ACC112 (cell line): Measurements from ENCODE around the gene HPN.
"Not testable (repeated sequence)": the region's sequence is repeated elsewhere in the genome, so short reads cannot be mapped to it uniquely, and the experiment has no call there.

ENCODE experiments used
- H2AFZ ChIP-seq: fragments of 200-600 bp; sonication (generic); one replicate; pipeline ENCODE4 v1.6.0; 2017; ENCODE audit warnings: antibody characterized with exemption, low read length; ENCODE audit not compliant: unreplicated experiment
- H3K27ac ChIP-seq: fragments of 200-600 bp; sonication (generic); 2 replicates; pipeline ENCODE4 v1.5.1; 2014; ENCODE audit warnings: low read depth, mild to moderate bottlenecking, antibody characterized with exemption, low read length, moderate library complexity
- H3K27me3 ChIP-seq: fragments of 200-600 bp; sonication (generic); 2 replicates; pipeline ENCODE4 v1.6.1; 2014; ENCODE audit warnings: mild to moderate bottlenecking, antibody characterized with exemption, low read length, moderate library complexity, mixed read lengths; ENCODE audit not compliant: insufficient read depth
- H3K36me3 ChIP-seq: fragments of 200-600 bp; sonication (generic); 2 replicates; pipeline ENCODE4 v1.6.1; 2016; ENCODE audit warnings: mild to moderate bottlenecking, antibody characterized with exemption, low read length, moderate library complexity, mixed read lengths; ENCODE audit not compliant: insufficient read depth
- H3K4me1 ChIP-seq: fragments of 200-600 bp; sonication (generic); one replicate; pipeline ENCODE4 v1.6.1; 2016; ENCODE audit warnings: low read length, mixed read lengths; ENCODE audit not compliant: insufficient read depth, unreplicated experiment, control insufficient read depth
- H3K4me3 ChIP-seq: fragments of 200-600 bp; sonication (generic); 2 replicates; pipeline ENCODE4 v1.5.1; 2014; ENCODE audit warnings: mild to moderate bottlenecking, low read depth, low read length
- H3K79me2 ChIP-seq: fragments of 200-600 bp; sonication (generic); one replicate; pipeline ENCODE4 v1.6.0; 2016; ENCODE audit warnings: low read length; ENCODE audit not compliant: control insufficient read depth, unreplicated experiment, insufficient read depth

The HPN gene

DNA sequence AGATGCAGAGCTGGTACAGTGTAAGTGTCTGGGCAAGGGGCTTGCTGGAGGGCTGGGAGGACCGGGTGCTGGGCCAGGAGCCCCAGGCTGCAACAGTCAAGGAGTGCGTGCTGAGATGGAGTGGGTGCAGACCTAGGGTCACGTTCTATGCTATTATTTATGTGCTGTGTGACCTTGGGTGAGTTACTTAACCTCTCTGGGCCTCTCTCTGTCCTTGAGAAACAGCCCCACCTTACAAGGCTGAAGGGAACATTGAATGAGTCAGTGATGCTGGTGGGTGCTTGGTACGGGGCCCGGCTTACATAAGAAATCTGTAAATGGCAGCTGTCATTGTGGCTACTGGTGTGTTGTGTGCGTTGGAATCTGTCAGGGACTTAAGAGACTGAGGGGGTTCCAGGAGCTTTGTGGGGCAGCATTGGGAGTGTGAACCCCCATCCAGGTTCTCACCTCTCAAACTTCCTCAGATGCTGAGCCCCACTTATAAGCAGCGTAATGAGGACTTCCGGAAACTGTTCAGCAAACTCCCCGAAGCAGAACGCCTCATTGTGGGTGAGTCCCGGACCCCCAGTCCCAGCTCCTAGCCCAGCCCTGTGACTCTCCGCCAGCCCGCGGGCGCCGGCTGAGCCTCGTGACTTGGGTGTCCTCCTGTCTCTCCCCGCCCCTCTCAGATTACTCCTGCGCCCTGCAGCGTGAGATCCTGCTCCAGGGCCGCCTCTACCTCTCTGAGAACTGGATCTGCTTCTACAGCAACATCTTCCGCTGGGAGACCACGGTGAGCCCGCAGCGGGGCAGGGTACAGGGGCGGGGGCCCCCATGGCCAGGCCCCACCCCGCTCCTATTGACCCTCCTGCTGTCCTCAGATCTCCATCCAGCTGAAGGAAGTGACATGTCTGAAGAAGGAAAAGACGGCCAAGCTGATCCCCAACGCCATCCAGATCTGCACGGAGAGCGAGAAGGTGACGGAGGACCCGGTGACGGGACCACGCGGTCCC lies 31.8 kb upstream of the HPN start:
- Histone ChIP-seq H3K4me3 (no peak overlapping the region), H3K27ac (no peak overlapping the region), H3K27me3 (no peaks in the 10 kb centered on the region), H3K36me3 (no peaks in the 10 kb centered on the region), H3K4me1 (peaks cover 14% of the 10 kb centered on the region), H3K79me2 (peaks cover 6% of the 10 kb centered on the region), H2AFZ (no peak overlapping the region)

DNA sequence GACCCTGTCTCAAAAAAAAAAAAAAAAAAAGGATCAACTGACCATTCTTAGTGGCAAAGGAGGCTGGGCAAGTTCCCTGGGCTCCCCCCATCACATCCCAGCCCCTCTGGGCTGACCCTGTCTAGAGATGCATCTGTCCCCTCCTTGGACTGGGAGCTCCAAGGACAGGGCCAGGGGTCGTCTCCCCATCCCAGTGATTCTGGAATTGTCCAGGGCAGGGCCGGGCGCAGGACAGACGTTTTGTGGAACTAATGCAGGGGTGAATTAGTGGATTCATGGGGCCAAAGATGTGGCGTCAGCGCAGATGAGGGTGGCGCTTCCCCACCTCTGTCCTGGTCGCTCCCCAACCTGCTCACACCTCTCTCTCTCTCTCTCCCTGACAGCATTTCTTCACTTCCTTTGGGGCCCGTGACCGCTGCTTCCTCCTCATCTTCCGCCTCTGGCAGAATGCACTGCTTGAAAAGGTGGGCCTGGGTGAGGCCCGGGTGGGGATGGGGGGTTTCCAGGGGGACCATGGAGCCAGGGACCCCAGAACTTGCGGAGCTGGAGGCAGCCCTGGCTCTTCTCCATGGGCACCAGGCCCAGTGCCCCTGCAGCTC lies 30.3 kb upstream of the HPN start:
- Histone ChIP-seq H3K79me2 (peaks cover 4% of the 10 kb centered on the region), H3K4me1 (peaks cover 7% of the 10 kb centered on the region), H3K27ac (no peak overlapping the region), H2AFZ (no peak overlapping the region), H3K4me3 (no peak overlapping the region), H3K27me3 (no peaks in the 10 kb centered on the region), H3K36me3 (no peaks in the 10 kb centered on the region)

DNA sequence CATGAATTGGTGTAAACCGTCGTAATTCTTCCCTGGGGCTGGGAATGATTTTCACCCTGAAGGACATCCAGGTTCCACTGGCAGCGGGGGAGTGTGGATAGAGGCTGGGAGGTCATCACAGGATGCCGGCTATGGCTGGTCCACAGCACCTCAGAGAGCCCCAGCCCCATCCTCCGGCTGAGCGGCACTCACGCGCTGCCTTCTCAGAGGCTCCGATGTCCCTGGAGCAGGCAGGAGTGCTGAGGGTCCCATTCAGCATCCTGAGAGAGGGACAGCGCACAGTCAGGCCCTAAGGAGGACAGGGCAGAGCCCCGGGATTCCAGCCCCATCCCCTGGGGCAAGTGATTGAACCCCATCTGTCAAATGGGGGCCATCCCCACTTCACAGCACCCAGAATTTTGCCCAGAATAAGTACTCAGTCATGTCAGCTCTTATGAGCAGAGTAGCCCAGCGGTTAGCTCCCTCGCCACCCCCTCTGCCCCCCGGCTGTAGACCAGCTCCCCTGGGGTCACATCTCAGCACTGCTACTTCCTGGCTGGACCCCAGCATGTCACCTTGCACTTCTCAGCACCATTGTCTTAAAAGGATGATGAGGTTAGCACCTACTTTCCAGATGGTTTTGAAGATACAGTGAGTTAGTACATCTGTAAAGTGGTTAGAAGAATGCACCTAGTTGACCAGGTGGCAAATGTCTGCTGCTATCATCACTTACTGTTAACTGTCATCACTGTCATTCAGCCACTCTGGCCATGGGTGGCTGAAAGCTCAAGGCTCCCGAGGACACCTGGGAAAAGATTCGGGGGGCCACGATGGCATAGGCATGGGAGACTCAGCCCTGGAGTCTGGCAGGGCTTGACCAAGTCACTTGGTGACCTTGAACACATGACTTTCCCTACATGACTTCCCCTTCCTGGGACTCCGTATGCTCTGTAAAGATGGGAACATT lies 29.5 kb upstream of the HPN start:
- Histone ChIP-seq H3K4me3 (no peak overlapping the region), H3K27ac (no peak overlapping the region), H3K4me1 (peaks cover under 1% of the 10 kb centered on the region), H2AFZ (no peak overlapping the region), H3K36me3 (no peaks in the 10 kb centered on the region), H3K79me2 (peaks cover 2% of the 10 kb centered on the region), H3K27me3 (no peaks in the 10 kb centered on the region)

DNA sequence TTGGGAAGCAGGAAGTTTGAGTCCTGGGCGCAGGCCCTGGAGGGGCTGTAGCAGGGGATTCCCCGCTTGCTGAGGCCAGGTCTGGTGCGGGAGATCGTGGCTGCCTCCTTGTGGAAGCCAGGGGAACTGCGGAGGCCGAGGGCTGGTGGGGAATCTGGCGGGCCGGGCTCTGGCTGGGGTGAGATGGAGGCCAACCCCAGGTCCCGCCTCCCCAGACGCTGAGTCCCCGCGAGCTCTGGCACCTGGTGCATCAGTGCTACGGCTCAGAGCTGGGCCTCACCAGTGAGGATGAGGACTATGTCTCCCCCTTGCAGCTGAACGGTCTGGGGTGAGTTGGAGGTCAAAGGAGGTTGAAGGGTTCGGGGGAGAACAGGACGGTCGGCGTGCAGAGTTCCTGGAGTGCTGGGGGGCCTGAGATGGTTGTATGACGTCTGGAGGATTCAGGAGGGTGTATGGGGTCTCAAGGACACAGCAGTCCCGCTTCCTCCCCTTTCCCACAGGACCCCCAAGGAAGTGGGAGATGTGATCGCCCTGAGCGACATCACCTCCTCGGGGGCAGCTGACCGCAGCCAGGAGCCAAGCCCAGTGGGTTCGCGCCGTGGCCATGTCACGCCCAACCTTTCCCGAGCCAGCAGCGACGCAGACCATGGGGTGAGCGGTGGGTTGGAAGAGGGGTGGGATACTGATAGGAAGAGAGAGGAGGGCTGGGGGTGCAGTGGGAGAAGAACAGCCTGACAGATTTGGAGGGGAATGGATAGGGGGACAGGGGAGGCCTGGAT lies 28.3 kb upstream of the HPN start:
- Histone ChIP-seq H3K4me3 (no peak overlapping the region), H3K27ac (no peak overlapping the region), H3K4me1 (no peaks in the 10 kb centered on the region), H2AFZ (no peak overlapping the region), H3K27me3 (no peaks in the 10 kb centered on the region), H3K79me2 (no peaks in the 10 kb centered on the region), H3K36me3 (no peaks in the 10 kb centered on the region)

DNA sequence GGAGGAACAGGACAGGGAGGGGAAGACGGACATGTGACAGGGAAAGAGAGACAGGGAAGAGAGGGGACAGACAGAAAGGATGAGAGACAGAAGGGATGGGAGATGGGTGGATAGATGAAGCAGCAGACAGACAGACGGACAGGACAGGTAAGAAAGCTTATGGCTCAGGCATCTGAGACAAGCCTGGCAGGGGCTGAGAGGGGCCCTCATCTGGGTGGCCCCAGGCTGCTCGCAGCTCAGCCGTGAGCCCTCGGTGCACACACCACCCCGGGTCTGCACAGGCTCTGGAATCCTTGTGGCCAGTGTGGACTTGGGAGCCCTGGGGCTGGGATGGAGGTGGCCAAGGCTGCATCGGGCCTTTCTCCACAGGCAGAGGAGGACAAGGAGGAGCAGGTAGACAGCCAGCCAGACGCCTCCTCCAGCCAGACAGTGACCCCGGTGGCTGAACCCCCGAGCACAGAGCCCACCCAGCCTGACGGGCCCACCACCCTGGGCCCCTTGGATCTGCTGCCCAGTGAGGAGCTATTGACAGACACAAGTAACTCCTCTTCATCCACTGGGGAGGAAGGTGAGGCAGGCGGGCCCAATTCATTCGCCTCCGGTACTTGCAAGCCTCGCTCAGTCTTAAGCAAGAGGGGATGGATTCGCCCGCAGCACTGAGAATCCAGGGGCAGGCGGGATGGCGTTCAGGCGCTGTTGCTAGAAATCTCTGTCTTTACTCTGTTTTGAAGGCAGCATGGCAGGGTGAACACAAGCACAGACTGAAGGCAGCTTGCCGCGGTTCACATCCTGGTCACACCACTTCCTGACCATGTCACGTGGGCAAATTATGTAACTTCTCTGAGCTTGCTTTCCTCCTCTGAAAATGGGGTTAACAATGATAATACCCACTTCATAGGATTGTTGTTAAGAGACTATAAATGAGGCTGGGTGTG lies 27.4 kb upstream of the HPN start:
- no peak overlapping the region for H3K27ac ChIP-seq
- H3K36me3 ChIP-seq, result no peaks in the 10 kb centered on the region
- H2AFZ ChIP-seq, result no peak overlapping the region
- H3K27me3 ChIP-seq, result no peaks in the 10 kb centered on the region
- no peaks in the 10 kb centered on the region for H3K4me1 ChIP-seq
- H3K79me2 ChIP-seq, result no peaks in the 10 kb centered on the region
- H3K4me3 ChIP-seq, result no peak overlapping the region

DNA sequence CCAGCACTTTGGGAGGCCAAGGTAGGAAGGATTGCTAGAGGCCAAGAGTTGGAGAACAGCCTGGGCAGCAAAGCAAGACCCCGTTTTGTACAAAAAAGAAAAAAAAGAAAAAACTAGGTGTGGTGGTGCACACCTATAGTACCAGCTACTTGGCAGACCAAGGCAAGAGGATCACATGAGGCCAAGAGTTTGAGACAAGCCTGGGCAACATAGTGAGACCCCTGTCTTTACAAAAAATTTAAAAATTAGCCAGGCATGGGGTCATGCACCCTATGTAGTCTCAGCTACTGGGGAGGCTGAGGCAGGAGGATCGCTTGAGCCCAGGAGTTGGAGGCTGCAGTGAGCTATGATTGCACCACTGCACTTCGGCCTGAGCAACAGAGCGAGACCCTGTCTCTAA lies 26.7 kb upstream of the HPN start:
- H3K27ac ChIP-seq, H3K4me3 ChIP-seq, H3K36me3 ChIP-seq, H3K27me3 ChIP-seq, H3K4me1 ChIP-seq, H3K79me2 ChIP-seq, H2AFZ ChIP-seq: not testable (repeated sequence)

DNA sequence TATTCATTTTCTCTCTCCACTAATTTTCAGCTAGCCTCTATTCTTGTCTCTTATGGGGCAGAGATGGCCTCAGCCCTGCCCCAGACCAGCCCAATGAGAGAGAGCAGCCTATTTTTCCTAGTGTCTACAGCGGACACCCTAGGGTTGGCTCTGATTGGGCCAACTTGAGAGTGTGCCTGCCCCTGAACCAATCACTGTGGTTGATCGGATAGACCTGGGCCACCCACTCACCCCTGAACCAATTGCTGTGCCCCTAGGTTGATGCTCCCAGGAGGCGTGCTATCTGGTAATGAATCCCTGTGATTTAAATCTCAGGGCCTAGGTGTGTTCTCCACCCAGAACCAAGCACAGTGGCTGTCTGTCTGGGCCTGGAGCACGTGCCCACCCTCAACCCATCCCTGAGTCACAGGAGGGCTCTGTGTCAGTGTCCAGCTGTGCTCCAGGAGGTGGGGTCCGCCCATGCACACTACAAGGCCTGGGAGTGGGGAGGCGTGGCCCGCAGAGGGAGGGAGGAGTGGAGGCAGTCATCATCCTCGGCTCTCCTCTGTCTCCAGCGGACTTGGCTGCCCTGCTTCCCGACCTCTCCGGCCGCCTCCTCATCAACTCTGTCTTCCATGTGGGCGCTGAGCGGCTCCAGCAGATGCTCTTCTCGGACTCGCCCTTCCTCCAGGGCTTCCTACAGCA lies 26.1 kb upstream of the HPN start:
- Histone ChIP-seq H2AFZ (no peak overlapping the region), H3K79me2 (no peaks in the 10 kb centered on the region), H3K36me3 (no peaks in the 10 kb centered on the region), H3K27me3 (no peaks in the 10 kb centered on the region), H3K4me3 (no peak overlapping the region), H3K27ac (no peak overlapping the region), H3K4me1 (no peaks in the 10 kb centered on the region)

DNA sequence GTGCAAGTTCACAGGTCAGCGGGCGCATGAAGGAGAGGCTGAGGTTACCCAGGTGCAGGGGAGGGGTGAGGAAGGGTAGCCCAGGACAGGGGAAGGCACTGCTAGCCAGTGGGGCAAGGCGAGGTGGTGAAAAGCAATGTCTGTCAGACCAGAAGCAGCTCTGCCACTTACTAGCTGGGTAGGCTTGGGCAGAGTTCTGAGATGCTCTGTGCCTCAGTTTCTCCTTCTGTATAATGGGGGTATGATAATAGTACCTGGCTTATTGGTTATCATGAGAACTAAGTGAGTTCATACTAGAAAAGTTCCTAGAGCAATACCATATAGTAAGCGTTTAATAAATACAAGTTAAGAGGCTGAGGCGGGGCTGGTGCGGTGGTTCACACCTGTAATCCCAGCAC lies 25.6 kb upstream of the HPN start:
- Histone ChIP-seq H2AFZ (no peak overlapping the region), H3K27ac (no peak overlapping the region), H3K4me1 (no peaks in the 10 kb centered on the region), H3K36me3 (no peaks in the 10 kb centered on the region), H3K79me2 (no peaks in the 10 kb centered on the region), H3K27me3 (no peaks in the 10 kb centered on the region), H3K4me3 (no peak overlapping the region)

DNA sequence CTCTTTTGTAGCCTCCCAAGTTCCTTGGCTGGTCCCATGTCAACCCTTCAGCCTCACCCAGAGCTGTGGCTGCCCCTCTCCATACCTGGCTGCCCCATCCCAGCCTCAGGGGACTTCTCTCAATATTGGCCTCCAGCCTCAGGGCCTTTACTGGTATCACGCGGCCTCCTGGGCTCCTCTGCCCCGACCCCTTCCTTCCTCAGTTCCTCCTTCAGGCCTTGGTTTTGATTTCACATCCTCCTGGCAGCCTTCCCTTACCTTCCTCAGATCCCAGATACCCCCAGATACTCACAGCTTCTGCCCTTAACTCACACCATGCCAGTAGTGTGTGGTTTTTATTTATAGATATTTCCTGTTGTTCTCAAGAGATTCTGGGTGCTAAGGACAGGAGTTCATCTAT lies 24.0 kb upstream of the HPN start:
- no peak overlapping the region for H3K27ac ChIP-seq
- H3K79me2 ChIP-seq, result no peaks in the 10 kb centered on the region
- H3K4me1 ChIP-seq, result no peaks in the 10 kb centered on the region
- H2AFZ ChIP-seq, result no peak overlapping the region
- H3K27me3 ChIP-seq, result no peaks in the 10 kb centered on the region
- H3K36me3 ChIP-seq, result no peaks in the 10 kb centered on the region
- no peak overlapping the region for H3K4me3 ChIP-seq
